ENCODE results near the gene LRP2BP.

DNA sequence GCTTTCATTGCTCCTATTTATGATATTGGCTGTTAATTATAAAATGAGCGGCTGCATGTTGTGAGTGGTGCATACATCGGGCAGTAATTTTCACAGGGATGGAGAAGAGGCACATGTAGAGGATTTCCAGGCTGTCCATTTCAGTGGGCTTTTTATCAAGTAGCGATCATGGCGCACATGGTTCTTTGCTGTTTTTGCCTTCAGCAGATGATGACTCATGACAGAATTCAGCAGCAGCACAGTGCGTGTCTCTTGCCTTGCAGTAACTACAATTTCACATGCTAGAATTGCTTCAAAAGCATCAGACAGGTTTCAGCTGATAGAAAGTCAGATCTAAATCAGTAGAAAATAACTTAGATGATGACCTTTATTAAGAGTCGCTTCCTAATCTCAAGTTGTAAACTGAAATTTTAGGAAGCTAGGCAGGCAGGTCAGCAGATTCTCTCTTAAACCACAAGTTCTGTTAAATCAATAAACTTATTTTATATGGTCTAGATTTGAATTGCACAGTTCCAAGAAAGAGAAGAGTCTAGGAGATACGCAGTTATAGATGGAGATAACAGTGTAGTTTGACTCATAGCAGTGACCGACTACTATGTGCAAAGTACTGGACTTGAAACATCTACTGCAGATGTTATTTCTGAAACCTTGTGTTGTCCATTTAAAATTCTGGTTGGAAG, 35.8 kb downstream of the LRP2BP start:
- TF ChIP-seq POLR2A (IDR thresholded peaks at IDR 0.05; ENCODE audit: low read length) (no peak), GATA1 (IDR thresholded peaks at IDR 0.05; ENCODE audit: low read depth, low read length) (no peak)

All from erythroblast (primary cell).